ENCODE results near the gene FOCAD.

The FOCAD gene

GRCh38 chr9:20854444-20854843 lies 170.4 kb downstream of the FOCAD start:
- DNase-seq = no peak
- Histone ChIP-seq H3K27ac (ENCODE audit: insufficient read depth, low read length, poor library complexity, severe bottlenecking) (no peak overlapping the region), H3K9me3 (ENCODE audit: control insufficient read depth, low read length) (no peaks in the 10 kb centered on the region), H3K27me3 (replicated peaks; ENCODE audit: control insufficient read depth, insufficient read depth, low read length, poor library complexity, severe bottlenecking) (no peaks in the 10 kb centered on the region), H3K36me3 (ENCODE audit: control insufficient read depth, insufficient read depth, low read length) (no peaks in the 10 kb centered on the region), H3K4me3 (ENCODE audit: insufficient read depth, low read depth, low read length, poor library complexity, severe bottlenecking) (no peak overlapping the region), H3K4me1 (ENCODE audit: control insufficient read depth, insufficient read depth, low read length, poor library complexity, severe bottlenecking) (no peaks in the 10 kb centered on the region)

- DNase-seq = no peak
- Histone ChIP-seq H3K4me3 (ENCODE audit: insufficient read depth, low read depth, low read length, poor library complexity, severe bottlenecking) (no peak overlapping the region), H3K9me3 (ENCODE audit: control insufficient read depth, low read length) (no peaks in the 10 kb centered on the region), H3K36me3 (ENCODE audit: control insufficient read depth, insufficient read depth, low read length) (peaks cover 7% of the 10 kb centered on the region), H3K27ac (ENCODE audit: insufficient read depth, low read length, poor library complexity, severe bottlenecking) (no peak overlapping the region), H3K4me1 (ENCODE audit: control insufficient read depth, insufficient read depth, low read length, poor library complexity, severe bottlenecking) (no peaks in the 10 kb centered on the region), H3K27me3 (replicated peaks; ENCODE audit: control insufficient read depth, insufficient read depth, low read length, poor library complexity, severe bottlenecking) (no peaks in the 10 kb centered on the region)
These were observed 179.9 kb downstream of the FOCAD start for GRCh38 chr9:20863945-20864344.

GRCh38 chr9:20865347-20865746 lies 181.3 kb downstream of the FOCAD start:
- Histone ChIP-seq H3K27me3 (replicated peaks; ENCODE audit: control insufficient read depth, insufficient read depth, low read length, poor library complexity, severe bottlenecking) (no peaks in the 10 kb centered on the region), H3K4me3 (ENCODE audit: insufficient read depth, low read depth, low read length, poor library complexity, severe bottlenecking) (no peak overlapping the region), H3K27ac (ENCODE audit: insufficient read depth, low read length, poor library complexity, severe bottlenecking) (no peak overlapping the region), H3K36me3 (ENCODE audit: control insufficient read depth, insufficient read depth, low read length) (peaks cover 7% of the 10 kb centered on the region), H3K9me3 (ENCODE audit: control insufficient read depth, low read length) (no peaks in the 10 kb centered on the region), H3K4me1 (ENCODE audit: control insufficient read depth, insufficient read depth, low read length, poor library complexity, severe bottlenecking) (no peaks in the 10 kb centered on the region)
- no peak for DNase-seq

- H3K4me1 ChIP-seq (ENCODE audit: control insufficient read depth, insufficient read depth, low read length, poor library complexity, severe bottlenecking) = no peaks in the 10 kb centered on the region
- H3K9me3 ChIP-seq (ENCODE audit: control insufficient read depth, low read length) = no peaks in the 10 kb centered on the region
- no peak overlapping the region for H3K4me3 ChIP-seq (ENCODE audit: insufficient read depth, low read depth, low read length, poor library complexity, severe bottlenecking)
- H3K27ac ChIP-seq (ENCODE audit: insufficient read depth, low read length, poor library complexity, severe bottlenecking) = no peak overlapping the region
- H3K36me3 ChIP-seq (ENCODE audit: control insufficient read depth, insufficient read depth, low read length) = peaks cover 3% of the 10 kb centered on the region
- no peaks in the 10 kb centered on the region for H3K27me3 ChIP-seq (replicated peaks; ENCODE audit: control insufficient read depth, insufficient read depth, low read length, poor library complexity, severe bottlenecking)
- no peak for DNase-seq
These were observed 186.1 kb downstream of the FOCAD start for GRCh38 chr9:20870115-20870514.

GRCh38 chr9:20872340-20872977 lies 188.4 kb downstream of the FOCAD start:
- Histone ChIP-seq H3K36me3 (ENCODE audit: control insufficient read depth, insufficient read depth, low read length) (no peaks in the 10 kb centered on the region), H3K27me3 (replicated peaks; ENCODE audit: control insufficient read depth, insufficient read depth, low read length, poor library complexity, severe bottlenecking) (no peaks in the 10 kb centered on the region), H3K9me3 (ENCODE audit: control insufficient read depth, low read length) (no peaks in the 10 kb centered on the region), H3K27ac (ENCODE audit: insufficient read depth, low read length, poor library complexity, severe bottlenecking) (no peak overlapping the region), H3K4me1 (ENCODE audit: control insufficient read depth, insufficient read depth, low read length, poor library complexity, severe bottlenecking) (no peaks in the 10 kb centered on the region), H3K4me3 (ENCODE audit: insufficient read depth, low read depth, low read length, poor library complexity, severe bottlenecking) (no peak overlapping the region)
- no peak for DNase-seq

GRCh38 chr9:20873240-20873865 lies 189.3 kb downstream of the FOCAD start:
- Histone ChIP-seq H3K27me3 (replicated peaks; ENCODE audit: control insufficient read depth, insufficient read depth, low read length, poor library complexity, severe bottlenecking) (no peaks in the 10 kb centered on the region), H3K36me3 (ENCODE audit: control insufficient read depth, insufficient read depth, low read length) (no peaks in the 10 kb centered on the region), H3K4me1 (ENCODE audit: control insufficient read depth, insufficient read depth, low read length, poor library complexity, severe bottlenecking) (no peaks in the 10 kb centered on the region), H3K9me3 (ENCODE audit: control insufficient read depth, low read length) (no peaks in the 10 kb centered on the region), H3K27ac (ENCODE audit: insufficient read depth, low read length, poor library complexity, severe bottlenecking) (no peak overlapping the region), H3K4me3 (ENCODE audit: insufficient read depth, low read depth, low read length, poor library complexity, severe bottlenecking) (no peak overlapping the region)
- no peak for DNase-seq

GRCh38 chr9:20880271-20880670 lies 196.2 kb downstream of the FOCAD start:
- Histone ChIP-seq H3K27ac (ENCODE audit: insufficient read depth, low read length, poor library complexity, severe bottlenecking) (no peak overlapping the region), H3K4me3 (ENCODE audit: insufficient read depth, low read depth, low read length, poor library complexity, severe bottlenecking) (no peak overlapping the region), H3K36me3 (ENCODE audit: control insufficient read depth, insufficient read depth, low read length) (no peaks in the 10 kb centered on the region), H3K27me3 (replicated peaks; ENCODE audit: control insufficient read depth, insufficient read depth, low read length, poor library complexity, severe bottlenecking) (no peaks in the 10 kb centered on the region), H3K4me1 (ENCODE audit: control insufficient read depth, insufficient read depth, low read length, poor library complexity, severe bottlenecking) (no peaks in the 10 kb centered on the region), H3K9me3 (ENCODE audit: control insufficient read depth, low read length) (no peaks in the 10 kb centered on the region)
- DNase-seq = no peak

GRCh38 chr9:20880675-20881074 lies 196.6 kb downstream of the FOCAD start:
- Histone ChIP-seq H3K4me3 (ENCODE audit: insufficient read depth, low read depth, low read length, poor library complexity, severe bottlenecking) (no peak overlapping the region), H3K27me3 (replicated peaks; ENCODE audit: control insufficient read depth, insufficient read depth, low read length, poor library complexity, severe bottlenecking) (no peaks in the 10 kb centered on the region), H3K4me1 (ENCODE audit: control insufficient read depth, insufficient read depth, low read length, poor library complexity, severe bottlenecking) (no peaks in the 10 kb centered on the region), H3K27ac (ENCODE audit: insufficient read depth, low read length, poor library complexity, severe bottlenecking) (no peak overlapping the region), H3K9me3 (ENCODE audit: control insufficient read depth, low read length) (no peaks in the 10 kb centered on the region), H3K36me3 (ENCODE audit: control insufficient read depth, insufficient read depth, low read length) (no peaks in the 10 kb centered on the region)
- DNase-seq = no peak

GRCh38 chr9:20884985-20885593 lies 201.0 kb downstream of the FOCAD start:
- DNase-seq = peak; percentile 10 to 34 (median 16)
- Histone ChIP-seq H3K27me3 (replicated peaks; ENCODE audit: control insufficient read depth, insufficient read depth, low read length, poor library complexity, severe bottlenecking) (no peaks in the 10 kb centered on the region), H3K36me3 (ENCODE audit: control insufficient read depth, insufficient read depth, low read length) (no peaks in the 10 kb centered on the region), H3K9me3 (ENCODE audit: control insufficient read depth, low read length) (no peaks in the 10 kb centered on the region), H3K4me1 (ENCODE audit: control insufficient read depth, insufficient read depth, low read length, poor library complexity, severe bottlenecking) (no peaks in the 10 kb centered on the region), H3K4me3 (ENCODE audit: insufficient read depth, low read depth, low read length, poor library complexity, severe bottlenecking) (no peak overlapping the region), H3K27ac (ENCODE audit: insufficient read depth, low read length, poor library complexity, severe bottlenecking) (no peak overlapping the region)

- no peaks in the 10 kb centered on the region for H3K9me3 ChIP-seq (ENCODE audit: control insufficient read depth, low read length)
- H3K36me3 ChIP-seq (ENCODE audit: control insufficient read depth, insufficient read depth, low read length) = no peaks in the 10 kb centered on the region
- no peak overlapping the region for H3K4me3 ChIP-seq (ENCODE audit: insufficient read depth, low read depth, low read length, poor library complexity, severe bottlenecking)
- H3K27me3 ChIP-seq (replicated peaks; ENCODE audit: control insufficient read depth, insufficient read depth, low read length, poor library complexity, severe bottlenecking) = no peaks in the 10 kb centered on the region
- no peak for DNase-seq
- H3K4me1 ChIP-seq (ENCODE audit: control insufficient read depth, insufficient read depth, low read length, poor library complexity, severe bottlenecking) = no peaks in the 10 kb centered on the region
- H3K27ac ChIP-seq (ENCODE audit: insufficient read depth, low read length, poor library complexity, severe bottlenecking) = no peak overlapping the region
These were observed 215.0 kb downstream of the FOCAD start for GRCh38 chr9:20898885-20899554.

Measured in effector memory CD4-positive, alpha-beta T cell (primary cell).